Glutamatergic neuron (in vitro differentiated cells): ENCODE data around the gene ACSBG1. TPM values are rescaled to one million over a fixed set of nuclear protein-coding genes. Genes with fewer than 3 reads are reported as not detected.

Experiments
- DNase-seq: peaks from one replicate; pipeline ENCODE4 v3.0.0; 2022
- H3K27ac Mint-ChIP-seq: one replicate; pipeline ENCODE4 v1.8.0; 2020; ENCODE audit warnings: mild to moderate bottlenecking, mixed read lengths, inconsistent platforms; ENCODE audit not compliant: unreplicated experiment
- H3K27me3 Mint-ChIP-seq: one replicate; pipeline ENCODE4 v1.8.0; 2020; ENCODE audit warnings: mild to moderate bottlenecking, moderate library complexity, mixed read lengths, inconsistent platforms; ENCODE audit not compliant: unreplicated experiment
- H3K36me3 Mint-ChIP-seq: one replicate; pipeline ENCODE4 v1.8.0; 2020; ENCODE audit warnings: mild to moderate bottlenecking, mixed read lengths, inconsistent platforms; ENCODE audit not compliant: unreplicated experiment
- H3K4me1 Mint-ChIP-seq: one replicate; pipeline ENCODE4 v1.8.0; 2020; ENCODE audit warnings: mild to moderate bottlenecking, low read depth, mixed read lengths, inconsistent platforms; ENCODE audit not compliant: unreplicated experiment
- H3K4me3 Mint-ChIP-seq: one replicate; pipeline ENCODE4 v1.8.0; 2020; ENCODE audit warnings: mild to moderate bottlenecking, mixed read lengths, inconsistent platforms; ENCODE audit not compliant: unreplicated experiment
- H3K9me3 Mint-ChIP-seq: one replicate; pipeline ENCODE4 v1.8.0; 2020; ENCODE audit warnings: mild to moderate bottlenecking, moderate library complexity, mixed read lengths, inconsistent platforms; ENCODE audit not compliant: unreplicated experiment
- CTCF ChIP-seq: fragments of 200-600 bp; sonication (generic); IDR thresholded peaks from one replicate; pipeline ENCODE4 v1.5.0; 2021; ENCODE audit not compliant: partially characterized antibody, unreplicated experiment
- total RNA-seq: library from RNA; stranded (reverse); fragmentation: NEBNext Ultra II Directional; extraction: Animal tissue kit (Norgen Biotek cat#: 25700); gene quantifications from one replicate; pipeline ENCODE4 v1.2.1, GENCODE V29; 2021; ENCODE audit not compliant: unreplicated experiment

ACSBG1 gene
- total RNA-seq, 1 donor from 2014 or later, result not detected

DNA sequence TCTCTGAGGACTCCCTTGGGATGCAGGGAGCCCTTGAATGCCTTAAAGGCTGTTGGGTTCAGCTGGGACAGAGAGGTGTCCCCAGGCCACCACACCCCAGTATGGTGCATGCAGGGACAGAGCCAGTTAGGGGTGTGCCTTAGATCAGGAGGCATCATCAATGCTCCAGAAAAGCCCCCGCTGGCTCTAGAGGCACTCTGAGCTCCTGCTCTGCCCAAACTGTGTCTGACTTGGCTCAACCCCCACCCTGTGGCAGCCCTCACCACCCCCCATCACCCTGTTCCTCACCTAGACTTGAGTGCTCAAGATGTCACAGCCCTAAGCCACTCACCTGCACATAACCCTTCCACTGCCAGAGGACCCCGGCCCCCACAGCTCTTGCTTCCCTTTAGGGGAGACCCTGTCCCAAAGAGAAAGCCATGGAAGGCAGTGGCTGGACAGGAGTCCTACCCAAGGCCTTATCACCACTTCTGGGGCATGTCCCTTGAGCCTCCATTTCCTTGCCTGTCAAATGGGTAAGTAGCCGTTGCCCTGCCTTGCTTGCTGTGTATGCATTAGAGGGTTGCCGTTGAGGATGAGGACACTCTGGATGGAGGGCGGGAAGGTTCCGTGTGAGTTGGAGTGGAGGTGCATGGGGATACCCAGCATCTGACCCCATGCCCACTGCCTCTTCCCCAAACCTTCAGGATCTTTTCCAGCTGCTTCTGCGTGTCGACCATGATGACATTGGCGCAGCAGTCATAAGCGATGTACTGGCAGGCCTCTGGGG lies 41.4 kb downstream of the ACSBG1 start:
- Mint-ChIP-seq H3K27ac (no peak overlapping the region), H3K4me1 (no peaks in the 10 kb centered on the region), H3K4me3 (no peak overlapping the region), H3K9me3 (peaks cover 6% of the 10 kb centered on the region), H3K36me3 (peaks cover 10% of the 10 kb centered on the region), H3K27me3 (peaks cover 3% of the 10 kb centered on the region)
- no peak for TF ChIP-seq CTCF
- no peak for DNase-seq

DNA sequence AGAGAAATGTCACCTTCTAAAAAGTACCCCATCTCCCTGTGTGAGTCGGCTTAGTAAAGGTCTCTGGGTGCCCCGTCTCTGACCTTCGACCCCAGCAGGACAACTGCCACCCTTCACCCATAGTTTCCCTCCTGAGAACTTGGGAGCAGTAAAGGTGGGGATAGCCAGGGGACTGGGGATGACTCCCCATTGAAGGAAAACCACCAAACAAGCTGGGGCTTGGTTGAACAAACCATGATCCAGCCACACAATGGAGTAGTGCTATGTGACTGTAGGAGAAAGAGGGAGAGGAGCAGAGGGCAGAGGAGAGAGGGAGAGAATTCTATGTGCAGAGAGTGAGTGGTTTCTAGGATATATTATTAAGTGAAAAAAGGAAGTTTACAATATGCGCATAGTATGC lies 51.5 kb downstream of the ACSBG1 start:
- no peaks in the 10 kb centered on the region for H3K27me3 Mint-ChIP-seq
- no peak overlapping the region for H3K4me3 Mint-ChIP-seq
- H3K27ac Mint-ChIP-seq, result no peak overlapping the region
- peaks cover 5% of the 10 kb centered on the region for H3K4me1 Mint-ChIP-seq
- DNase-seq, result no peak
- no peak for TF ChIP-seq CTCF
- peaks cover 5% of the 10 kb centered on the region for H3K36me3 Mint-ChIP-seq
- H3K9me3 Mint-ChIP-seq, result no peaks in the 10 kb centered on the region

- Mint-ChIP-seq H3K9me3 (no peaks in the 10 kb centered on the region), H3K27ac (no peak overlapping the region), H3K27me3 (no peaks in the 10 kb centered on the region), H3K4me3 (no peak overlapping the region), H3K36me3 (peaks cover 5% of the 10 kb centered on the region), H3K4me1 (peaks cover 5% of the 10 kb centered on the region)
- TF ChIP-seq CTCF, result no peak
- no peak for DNase-seq
Observed at GRCh38 chr15:78182336-78182700, 52.0 kb downstream of the ACSBG1 start.

DNA sequence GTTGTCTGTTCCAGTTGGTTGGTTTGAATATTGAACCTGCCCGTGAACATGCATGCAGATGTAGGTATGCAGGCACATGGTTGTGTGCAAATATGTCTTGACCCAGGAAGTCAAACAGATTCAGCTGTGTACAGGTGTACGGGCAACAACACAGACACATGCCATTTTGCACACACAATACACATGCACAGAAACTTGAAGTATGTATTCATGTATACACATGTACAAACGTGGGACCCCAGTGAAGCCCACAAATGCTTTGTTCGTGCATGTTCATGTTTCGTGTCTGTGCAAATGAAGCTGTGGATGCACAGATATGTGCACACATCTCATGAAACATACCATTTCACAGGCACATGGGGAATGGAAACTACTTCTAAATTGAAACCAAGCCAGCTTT lies 54.5 kb downstream of the ACSBG1 start:
- Mint-ChIP-seq H3K36me3 (no peaks in the 10 kb centered on the region), H3K9me3 (no peaks in the 10 kb centered on the region), H3K27me3 (no peaks in the 10 kb centered on the region), H3K4me1 (peaks cover 4% of the 10 kb centered on the region), H3K27ac (no peak overlapping the region), H3K4me3 (no peak overlapping the region)
- DNase-seq, result no peak
- no peak for TF ChIP-seq CTCF

GRCh38 chr15:78179286-78179840 lies 55.0 kb downstream of the ACSBG1 start:
- no peak for TF ChIP-seq CTCF
- Mint-ChIP-seq H3K27ac (no peak overlapping the region), H3K4me3 (no peak overlapping the region), H3K9me3 (peaks cover 2% of the 10 kb centered on the region), H3K27me3 (no peaks in the 10 kb centered on the region), H3K36me3 (no peaks in the 10 kb centered on the region), H3K4me1 (no peaks in the 10 kb centered on the region)
- no peak for DNase-seq
